SK-N-MC (cell line): ENCODE measurements around the gene ANO6.

Experiments
- DNase-seq: peaks from one replicate; pipeline ENCODE4 v3.0.0-alpha.2; 2011; ENCODE audit warnings: low read depth, low spot score
- H3K27ac ChIP-seq: fragments of 200-600 bp; sonication (generic); 2 replicates; pipeline ENCODE4 v1.5.1; 2016; ENCODE audit warnings: mixed run types
- H3K36me3 ChIP-seq: fragments of 200-600 bp; sonication (generic); 2 replicates; pipeline ENCODE4 v1.6.1; 2017; ENCODE audit warnings: antibody characterized with exemption, low read length, mixed read lengths; ENCODE audit not compliant: insufficient read depth
- H3K4me3 ChIP-seq: fragments of 200-600 bp; sonication (generic); 2 replicates; pipeline ENCODE4 v1.5.1; 2016
- H3K9ac ChIP-seq: fragments of 200-600 bp; sonication (generic); 2 replicates; pipeline ENCODE4 v1.8.0; 2017; ENCODE audit warnings: mixed run types, mixed read lengths; ENCODE audit not compliant: insufficient read length
- H3K9me3 ChIP-seq: fragments of 200-600 bp; sonication (generic); 2 replicates; pipeline ENCODE4 v1.6.1; 2017; ENCODE audit warnings: low read depth, mild to moderate bottlenecking, antibody characterized with exemption, low read length, moderate library complexity, mixed read lengths
- EZH2 ChIP-seq: fragments of 200-600 bp; sonication (generic); IDR thresholded peaks from one replicate; pipeline ENCODE4 v1.6.1; 2017; ENCODE audit warnings: antibody characterized with exemption
- FOXP2 ChIP-seq: optimal IDR thresholded peaks from 2 replicates; pipeline ENCODE3; 2011; ENCODE audit warnings: mild to moderate bottlenecking, moderate library complexity; ENCODE audit not compliant: insufficient read depth; ENCODE audit errors: extremely low read length, control extremely low read depth
- POLR2AphosphoS5 ChIP-seq: IDR thresholded peaks from 2 replicates; pipeline ENCODE4 v1.6.1; 2012; ENCODE audit warnings: mild to moderate bottlenecking, low read depth, low read length, borderline replicate concordance

Gene ANO6

GRCh38 chr12:45208604-45209487 is 7.0 kb upstream of the ANO6 start:
- no peaks in the 10 kb centered on the region for H3K36me3 ChIP-seq
- no peaks in the 10 kb centered on the region for H3K9me3 ChIP-seq
- TF ChIP-seq EZH2 (no peak), FOXP2 (no peak), POLR2AphosphoS5 (no peak)
- no peak overlapping the region for H3K4me3 ChIP-seq
- H3K9ac ChIP-seq, result no peak overlapping the region
- no peak for DNase-seq
- H3K27ac ChIP-seq, result no peak overlapping the region

- Histone ChIP-seq H3K27ac (no peak overlapping the region), H3K9me3 (no peaks in the 10 kb centered on the region), H3K9ac (no peak overlapping the region), H3K36me3 (no peaks in the 10 kb centered on the region), H3K4me3 (no peak overlapping the region)
- DNase-seq, result no peak
- TF ChIP-seq FOXP2 (no peak), EZH2 (no peak), POLR2AphosphoS5 (no peak)
Measured at GRCh38 chr12:45209784-45210183, 6.1 kb upstream of the ANO6 start.

- Histone ChIP-seq H3K36me3 (no peaks in the 10 kb centered on the region), H3K9me3 (no peaks in the 10 kb centered on the region), H3K9ac (no peak overlapping the region), H3K4me3 (no peak overlapping the region), H3K27ac (no peak overlapping the region)
- no peak for DNase-seq
- TF ChIP-seq FOXP2 (no peak), EZH2 (no peak), POLR2AphosphoS5 (no peak)
Measured at GRCh38 chr12:45212064-45212463, 3.8 kb upstream of the ANO6 start.

- H3K36me3 ChIP-seq, result no peaks in the 10 kb centered on the region
- H3K4me3 ChIP-seq, result no peak overlapping the region
- H3K9me3 ChIP-seq, result no peaks in the 10 kb centered on the region
- no peak overlapping the region for H3K27ac ChIP-seq
- TF ChIP-seq POLR2AphosphoS5, result no peak
- no peak for TF ChIP-seq EZH2
- DNase-seq, result no peak
- no peak overlapping the region for H3K9ac ChIP-seq
Measured at GRCh38 chr12:45213107-45213506, 2.8 kb upstream of the ANO6 start.

- no peak for TF ChIP-seq EZH2
- no peak for TF ChIP-seq POLR2AphosphoS5
- TF ChIP-seq FOXP2, result no peak
- Histone ChIP-seq H3K9ac (no peak overlapping the region), H3K27ac (no peak overlapping the region), H3K9me3 (no peaks in the 10 kb centered on the region), H3K4me3 (no peak overlapping the region; the same call in 1 of the 2 replicates), H3K36me3 (no peaks in the 10 kb centered on the region)
- DNase-seq, result no peak
Measured at GRCh38 chr12:45214071-45214470, 1.8 kb upstream of the ANO6 start.

- no peak for DNase-seq
- TF ChIP-seq EZH2 (no peak), POLR2AphosphoS5 (no peak), FOXP2 (no peak)
- peak overlapping the region; percentile 96 for H3K27ac ChIP-seq
Measured at GRCh38 chr12:45214749-45215418, 1.0 kb upstream of the ANO6 start.

GRCh38 chr12:45216230-45216982 is 511 bp downstream of the ANO6 start:
- H3K9me3 ChIP-seq, result no peaks in the 10 kb centered on the region
- H3K36me3 ChIP-seq, result no peaks in the 10 kb centered on the region
- peak overlapping the region; percentile 96 for H3K27ac ChIP-seq
- TF ChIP-seq POLR2AphosphoS5, result no peak
- TF ChIP-seq FOXP2, result no peak
- no peak for TF ChIP-seq EZH2
- no peak for DNase-seq
- H3K4me3 ChIP-seq, result peak overlapping the region; percentile 89
- H3K9ac ChIP-seq, result peak overlapping the region; percentile 78

More at GRCh38 chr12:45214749-45215418, 1.0 kb upstream of the ANO6 start:
- Histone ChIP-seq H3K4me3 (peak overlapping the region; percentile 89), H3K9me3 (no peaks in the 10 kb centered on the region), H3K36me3 (no peaks in the 10 kb centered on the region), H3K9ac (peak overlapping the region; percentile 78)

- H3K36me3 ChIP-seq, result no peaks in the 10 kb centered on the region
- H3K9ac ChIP-seq, result peak overlapping the region; percentile 78
- H3K27ac ChIP-seq, result peak overlapping the region; percentile 96; the same call in 1 of the 2 replicates
- TF ChIP-seq POLR2AphosphoS5, result no peak
- no peak for TF ChIP-seq FOXP2
- TF ChIP-seq EZH2, result no peak
- no peak for DNase-seq
- H3K9me3 ChIP-seq, result no peaks in the 10 kb centered on the region
- peak overlapping the region; percentile 89 for H3K4me3 ChIP-seq
Measured at GRCh38 chr12:45216983-45217485, 1.1 kb downstream of the ANO6 start.
